Naive B cell (primary cell): ENCODE results near the gene FZD4. TPM values are rescaled to one million over a fixed set of nuclear protein-coding genes. Genes with fewer than 3 reads are reported as not detected.
"Not testable (repeated sequence)": the region's sequence is repeated elsewhere in the genome, so short reads cannot be mapped to it uniquely, and the experiment has no call there.

ENCODE experiments used
- ATAC-seq, 2 donors: fragments of 150-1000 bp; cut with Tn5 transposase; 2 replicates each; pipeline ENCODE4 v1.10.0; 2021; ENCODE audit warnings: low read depth in 2 of 2, mild to moderate bottlenecking in 2 of 2, moderate library complexity in 2 of 2
- DNase-seq: peaks from one replicate; pipeline ENCODE4 v3.0.0; 2022
- H3K27ac Mint-ChIP-seq, 6 donors: one replicate each; pipeline ENCODE4 v1.8.0; 2020 to 2022; ENCODE audit warnings: mild to moderate bottlenecking in 6 of 6, mixed read lengths in 6 of 6, moderate library complexity in 5 of 6, inconsistent platforms in 2 of 6
- H3K27me3 Mint-ChIP-seq, 3 donors: one replicate each; pipeline ENCODE4 v1.8.0; 2021 to 2022; ENCODE audit warnings: mixed read lengths in 3 of 3, mild to moderate bottlenecking in 1 of 3
- H3K36me3 Mint-ChIP-seq, 2 donors: one replicate each; pipeline ENCODE4 v1.8.0; 2020 to 2022; ENCODE audit warnings: mixed read lengths in 2 of 2, inconsistent platforms in 1 of 2, mild to moderate bottlenecking in 1 of 2
- H3K4me1 Mint-ChIP-seq, 3 donors: one replicate each; pipeline ENCODE4 v1.8.0; 2020 to 2022; ENCODE audit warnings: mixed read lengths in 3 of 3, inconsistent platforms in 1 of 3, mild to moderate bottlenecking in 1 of 3, moderate library complexity in 1 of 3
- H3K4me3 Mint-ChIP-seq, 8 donors: one replicate each; pipeline ENCODE4 v1.8.0; 2020 to 2022; ENCODE audit warnings: mild to moderate bottlenecking in 8 of 8, mixed read lengths in 8 of 8, moderate library complexity in 8 of 8, inconsistent platforms in 2 of 8
- H3K9me3 Mint-ChIP-seq, 7 donors: one replicate each; pipeline ENCODE4 v1.8.0; 2020 to 2022; ENCODE audit warnings: mixed read lengths in 7 of 7, mild to moderate bottlenecking in 5 of 7, inconsistent platforms in 2 of 7, moderate library complexity in 1 of 7
- polyA plus RNA-seq, 6 donors: library from polyadenylated mRNA; unstranded; fragments of 300-500 nt; fragmentation: Illumina TruSeq; gene quantifications; one replicate each; pipeline ENCODE4 v1.2.3, GENCODE V29; 2021; ENCODE audit warnings: low read depth in 6 of 6

The FZD4 gene
- polyA plus RNA-seq, 6 donors from 2014 or later = not detected

- no peaks in the 10 kb centered on the region for H3K4me1 Mint-ChIP-seq
- H3K9me3 Mint-ChIP-seq = no peaks in the 10 kb centered on the region
- peak overlapping the region in 1 of 8 donors; percentile 10 for H3K4me3 Mint-ChIP-seq
- H3K27ac Mint-ChIP-seq = no peak overlapping the region
- DNase-seq (no peak), ATAC-seq (no peak)
- no peaks in the 10 kb centered on the region for H3K36me3 Mint-ChIP-seq
- H3K27me3 Mint-ChIP-seq = peaks cover 0 to 8% (median 0%) of the 10 kb centered on the region in 3 donors
Measured at GRCh38 chr11:86923999-86924766, 31.0 kb downstream of the FZD4 start.

DNA sequence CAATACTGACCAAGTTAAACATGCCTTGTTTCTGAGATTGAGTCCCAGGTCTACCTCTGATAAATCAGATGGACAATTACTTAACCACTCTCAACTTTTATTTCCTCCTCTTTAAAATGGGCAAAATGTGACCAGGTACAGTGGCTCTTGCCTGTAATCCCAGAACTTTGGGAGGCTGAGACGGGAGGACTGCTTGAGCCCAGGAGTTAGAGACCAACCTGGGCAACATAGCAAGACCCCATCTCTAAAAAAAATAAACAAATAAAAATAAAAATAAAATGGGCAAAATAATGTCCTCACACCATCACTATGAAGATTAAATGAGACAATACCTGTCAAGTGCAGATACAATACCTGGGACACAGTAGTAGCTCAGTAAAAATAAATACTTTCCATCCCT is 33.0 kb downstream of the FZD4 start:
- no peak for DNase-seq
- H3K27ac Mint-ChIP-seq = peak overlapping the region in 1 of 6 donors; percentile 58
- ATAC-seq = no peak
- no peaks in the 10 kb centered on the region for H3K4me1 Mint-ChIP-seq
- no peak overlapping the region for H3K4me3 Mint-ChIP-seq
- no peaks in the 10 kb centered on the region for H3K36me3 Mint-ChIP-seq
- no peaks in the 10 kb centered on the region for H3K9me3 Mint-ChIP-seq
- peaks cover 0 to 8% (median 0%) of the 10 kb centered on the region in 3 donors for H3K27me3 Mint-ChIP-seq

DNA sequence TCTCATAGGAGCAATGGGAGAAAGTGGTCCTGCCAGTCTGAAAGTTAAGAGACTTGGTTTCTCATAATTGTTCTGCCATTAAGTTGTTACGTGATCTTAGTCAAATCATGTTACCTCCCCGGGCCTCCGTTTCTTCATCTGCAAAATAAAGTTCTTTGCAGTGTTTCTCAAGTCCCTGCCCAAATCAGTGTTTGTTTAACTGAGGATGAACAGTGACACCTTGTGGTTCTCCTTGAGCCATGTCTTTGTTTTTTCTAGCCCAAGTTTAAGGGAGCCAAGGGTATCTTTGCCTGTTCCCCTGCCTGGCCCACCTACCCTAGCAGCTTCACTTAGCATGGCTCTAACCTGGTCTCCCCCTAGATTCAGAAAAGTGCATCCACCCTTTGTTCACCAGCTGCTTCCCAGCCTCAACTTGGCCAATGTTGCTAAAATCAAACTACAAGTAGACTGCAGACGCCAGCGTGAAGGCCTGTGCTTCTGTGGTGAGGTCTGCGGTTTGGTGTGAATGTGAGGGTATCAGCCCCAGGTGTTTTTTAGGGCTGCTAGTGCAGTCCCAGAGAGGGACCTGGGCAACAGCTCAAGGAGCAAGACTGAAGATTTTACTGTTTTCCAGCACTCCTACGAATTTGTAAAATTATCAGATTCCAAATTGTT is 35.5 kb downstream of the FZD4 start:
- H3K36me3 Mint-ChIP-seq = no peaks in the 10 kb centered on the region
- DNase-seq (no peak), ATAC-seq (no peak)
- peak overlapping the region in 1 of 6 donors; percentile 49 for H3K27ac Mint-ChIP-seq
- no peaks in the 10 kb centered on the region for H3K9me3 Mint-ChIP-seq
- no peak overlapping the region for H3K4me3 Mint-ChIP-seq
- peaks cover 0 to 8% (median 0%) of the 10 kb centered on the region in 3 donors for H3K27me3 Mint-ChIP-seq
- no peaks in the 10 kb centered on the region for H3K4me1 Mint-ChIP-seq

DNA sequence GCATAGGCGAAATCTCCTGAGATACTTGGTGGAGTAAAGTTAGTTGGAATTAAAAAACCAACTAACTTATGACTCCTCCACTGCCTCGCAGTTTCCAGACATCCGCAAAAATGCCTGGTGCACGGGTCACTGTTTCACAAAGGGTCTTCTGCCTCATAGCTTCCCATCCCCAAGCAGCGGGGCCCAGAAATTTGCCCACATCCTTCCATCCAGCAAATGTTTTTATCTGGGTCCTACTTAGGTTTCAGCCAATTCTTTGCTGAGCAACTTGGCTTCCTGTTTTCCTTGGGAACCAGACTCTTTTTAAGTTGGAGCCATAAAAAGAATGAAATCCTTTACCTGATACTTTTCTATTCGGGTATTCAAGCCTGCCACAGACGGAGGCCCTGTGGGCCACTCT is 36.2 kb downstream of the FZD4 start:
- Mint-ChIP-seq H3K27ac (no peak overlapping the region), H3K4me1 (no peaks in the 10 kb centered on the region), H3K9me3 (no peaks in the 10 kb centered on the region), H3K36me3 (no peaks in the 10 kb centered on the region), H3K4me3 (no peak overlapping the region), H3K27me3 (peaks cover 0 to 3% (median under 1%) of the 10 kb centered on the region in 3 donors)
- no peak for ATAC-seq
- no peak for DNase-seq

GRCh38 chr11:86918496-86918895 is 36.7 kb downstream of the FZD4 start:
- Mint-ChIP-seq H3K27ac (peak overlapping the region in 1 of 6 donors; percentile 46), H3K9me3 (no peaks in the 10 kb centered on the region), H3K27me3 (peaks cover 0 to 6% (median 3%) of the 10 kb centered on the region in 3 donors), H3K36me3 (no peaks in the 10 kb centered on the region), H3K4me3 (no peak overlapping the region), H3K4me1 (no peaks in the 10 kb centered on the region)
- no peak for ATAC-seq
- DNase-seq = no peak

GRCh38 chr11:86917589-86917988 is 37.6 kb downstream of the FZD4 start:
- H3K27me3 Mint-ChIP-seq = peaks cover 0 to 11% (median 6%) of the 10 kb centered on the region in 3 donors
- H3K27ac Mint-ChIP-seq = no peak overlapping the region
- H3K4me3 Mint-ChIP-seq = no peak overlapping the region
- no peak for DNase-seq
- no peak for ATAC-seq
- H3K9me3 Mint-ChIP-seq = peaks cover 0 to under 1% (median 0%) of the 10 kb centered on the region in 7 donors
- H3K36me3 Mint-ChIP-seq = no peaks in the 10 kb centered on the region
- H3K4me1 Mint-ChIP-seq = no peaks in the 10 kb centered on the region

- peaks cover 0 to 15% (median 6%) of the 10 kb centered on the region in 3 donors for H3K27me3 Mint-ChIP-seq
- ATAC-seq = no peak
- H3K36me3 Mint-ChIP-seq = no peaks in the 10 kb centered on the region
- H3K4me3 Mint-ChIP-seq = no peak overlapping the region
- H3K27ac Mint-ChIP-seq = no peak overlapping the region
- no peak for DNase-seq
- H3K4me1 Mint-ChIP-seq = no peaks in the 10 kb centered on the region
- peaks cover 0 to 9% (median 1%) of the 10 kb centered on the region in 7 donors for H3K9me3 Mint-ChIP-seq
Measured at GRCh38 chr11:86916330-86916729, 38.9 kb downstream of the FZD4 start.

GRCh38 chr11:86915850-86916249 is 39.3 kb downstream of the FZD4 start:
- not testable (repeated sequence) for H3K4me1 Mint-ChIP-seq, H3K9me3 Mint-ChIP-seq, H3K36me3 Mint-ChIP-seq, ATAC-seq, H3K4me3 Mint-ChIP-seq, DNase-seq
- Mint-ChIP-seq H3K27ac (peak overlapping the region in 1 of 6 donors; percentile 31), H3K27me3 (peaks cover 0 to 18% (median 6%) of the 10 kb centered on the region in 3 donors)

GRCh38 chr11:86914865-86915519 is 40.2 kb downstream of the FZD4 start:
- no peak overlapping the region for H3K4me3 Mint-ChIP-seq
- H3K27me3 Mint-ChIP-seq = peaks cover 0 to 18% (median 11%) of the 10 kb centered on the region in 3 donors
- H3K4me1 Mint-ChIP-seq = no peaks in the 10 kb centered on the region
- no peak for DNase-seq
- ATAC-seq = no peak
- H3K36me3 Mint-ChIP-seq = no peaks in the 10 kb centered on the region
- no peak overlapping the region for H3K27ac Mint-ChIP-seq
- H3K9me3 Mint-ChIP-seq = peaks cover 0 to 9% (median 1%) of the 10 kb centered on the region in 7 donors

- H3K27ac Mint-ChIP-seq = no peak overlapping the region
- H3K36me3 Mint-ChIP-seq = no peaks in the 10 kb centered on the region
- no peak overlapping the region for H3K4me3 Mint-ChIP-seq
- peaks cover 0 to 18% (median 11%) of the 10 kb centered on the region in 3 donors for H3K27me3 Mint-ChIP-seq
- no peak for ATAC-seq
- no peak for DNase-seq
- peaks cover 0 to 9% (median 1%) of the 10 kb centered on the region in 7 donors for H3K9me3 Mint-ChIP-seq
- H3K4me1 Mint-ChIP-seq = no peaks in the 10 kb centered on the region
Measured at GRCh38 chr11:86912238-86912637, 43.0 kb downstream of the FZD4 start.

DNA sequence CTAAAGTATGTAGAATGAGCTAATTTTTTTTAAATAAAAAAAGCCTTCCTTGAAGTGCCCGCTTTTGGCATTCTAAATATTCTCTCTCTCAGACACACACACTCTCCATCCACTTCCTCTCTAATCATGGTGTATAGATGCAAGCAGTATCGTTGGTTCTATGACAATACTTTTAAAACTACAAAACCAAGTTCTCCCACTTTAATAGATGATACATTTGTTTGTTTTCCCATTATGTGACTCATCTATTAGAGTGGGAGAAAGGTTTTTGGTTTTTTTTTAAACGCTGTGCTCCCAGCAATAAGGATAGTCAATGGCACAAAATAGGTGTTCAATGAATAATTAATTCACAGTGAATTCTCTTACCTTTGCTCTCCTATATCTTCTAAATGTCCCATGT is 44.6 kb downstream of the FZD4 start:
- Mint-ChIP-seq H3K36me3 (no peaks in the 10 kb centered on the region), H3K27ac (no peak overlapping the region), H3K9me3 (peaks cover 0 to 9% (median 1%) of the 10 kb centered on the region in 7 donors), H3K4me3 (no peak overlapping the region), H3K27me3 (peaks cover 0 to 18% (median 11%) of the 10 kb centered on the region in 3 donors), H3K4me1 (no peaks in the 10 kb centered on the region)
- ATAC-seq = no peak
- no peak for DNase-seq

DNA sequence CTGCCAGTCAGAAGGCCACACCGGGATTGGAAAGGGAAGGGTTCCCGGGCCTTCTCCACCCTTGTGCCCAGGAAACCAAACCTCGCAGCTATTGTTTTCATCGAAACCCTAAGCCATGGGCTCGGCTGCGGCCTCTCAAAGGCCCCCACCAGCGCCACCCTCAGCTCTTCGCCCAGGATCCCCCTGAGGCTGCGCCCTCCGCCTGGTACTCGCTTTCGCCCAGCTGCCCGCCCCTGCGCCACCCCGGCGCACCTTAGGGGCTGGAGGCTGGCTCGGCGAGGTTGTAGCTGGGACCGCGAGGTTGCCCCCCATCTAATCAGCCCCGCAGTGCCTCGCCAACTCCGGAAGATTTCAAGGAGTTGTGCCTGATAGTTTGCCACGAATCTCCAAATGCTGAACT is 49.0 kb downstream of the FZD4 start:
- Mint-ChIP-seq H3K27me3 (peaks cover 1 to 5% (median 4%) of the 10 kb centered on the region in 3 donors), H3K27ac (no peak overlapping the region), H3K4me3 (no peak overlapping the region), H3K9me3 (no peaks in the 10 kb centered on the region), H3K36me3 (no peaks in the 10 kb centered on the region), H3K4me1 (no peaks in the 10 kb centered on the region)
- ATAC-seq (no peak), DNase-seq (no peak)

DNA sequence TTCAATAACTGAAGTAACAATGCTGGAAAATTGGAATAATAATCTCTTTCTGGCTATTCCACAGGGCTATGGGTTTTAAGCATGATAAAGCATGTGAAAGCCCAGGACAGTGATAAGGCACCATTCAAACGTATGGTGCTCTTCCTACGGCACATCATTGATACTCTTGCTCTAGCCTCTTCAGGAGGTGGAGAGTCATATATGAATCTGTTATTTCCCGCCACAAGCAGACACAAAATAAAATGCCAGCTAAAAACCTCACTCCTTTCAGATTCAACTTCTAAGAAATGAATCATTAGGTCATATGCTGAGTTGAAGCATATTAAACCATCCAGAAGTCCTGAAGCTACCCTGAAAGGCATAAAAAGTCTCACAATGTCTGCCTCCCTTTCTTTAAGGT is 49.9 kb downstream of the FZD4 start:
- no peak for DNase-seq
- no peak overlapping the region for H3K4me3 Mint-ChIP-seq
- peaks cover 0 to 6% (median 0%) of the 10 kb centered on the region in 3 donors for H3K27me3 Mint-ChIP-seq
- H3K27ac Mint-ChIP-seq = no peak overlapping the region
- H3K36me3 Mint-ChIP-seq = no peaks in the 10 kb centered on the region
- H3K9me3 Mint-ChIP-seq = no peaks in the 10 kb centered on the region
- no peaks in the 10 kb centered on the region for H3K4me1 Mint-ChIP-seq
- no peak for ATAC-seq
